Endometrium (tissue), 2 donors: Measurements from ENCODE around the gene DCUN1D2.

Experiments used
- FAIRE-seq: peaks from 2 replicates; lab custom pipeline; 2012; peaks lifted over from hg19 to GRCh38; lab: Jason Lieb, UNC
- donor health status: control.
- donor health status: control.

The DCUN1D2 gene

GRCh38 chr13:113519556-113519955, 29.0 kb upstream of the DCUN1D2 start:
- FAIRE-seq = no peak

GRCh38 chr13:113518076-113518803, 27.7 kb upstream of the DCUN1D2 start:
- FAIRE-seq = no peak

GRCh38 chr13:113514847-113515246, 24.3 kb upstream of the DCUN1D2 start:
- no peak for FAIRE-seq

GRCh38 chr13:113513761-113514160, 23.2 kb upstream of the DCUN1D2 start:
- FAIRE-seq = no peak

GRCh38 chr13:113511361-113511760, 20.9 kb upstream of the DCUN1D2 start:
- FAIRE-seq = no peak

GRCh38 chr13:113510871-113511270, 20.4 kb upstream of the DCUN1D2 start:
- FAIRE-seq = no peak

- FAIRE-seq = no peak
Measured at GRCh38 chr13:113509989-113510388, 19.5 kb upstream of the DCUN1D2 start.

GRCh38 chr13:113508521-113509254, 18.2 kb upstream of the DCUN1D2 start:
- FAIRE-seq = no peak

- FAIRE-seq = no peak
Measured at GRCh38 chr13:113507505-113508345, 17.2 kb upstream of the DCUN1D2 start.

GRCh38 chr13:113506871-113507388, 16.4 kb upstream of the DCUN1D2 start:
- FAIRE-seq = no peak

- no peak for FAIRE-seq
Measured at GRCh38 chr13:113506025-113506685, 15.6 kb upstream of the DCUN1D2 start.

GRCh38 chr13:113502686-113503085, 12.2 kb upstream of the DCUN1D2 start:
- no peak for FAIRE-seq

- FAIRE-seq = no peak
Measured at GRCh38 chr13:113500530-113501265, 10.2 kb upstream of the DCUN1D2 start.

GRCh38 chr13:113499936-113500335, 9.4 kb upstream of the DCUN1D2 start:
- FAIRE-seq = no peak

- FAIRE-seq = no peak
Measured at GRCh38 chr13:113498905-113499304, 8.4 kb upstream of the DCUN1D2 start.

- no peak for FAIRE-seq
Measured at GRCh38 chr13:113497217-113497616, 6.7 kb upstream of the DCUN1D2 start.

GRCh38 chr13:113495494-113496210, 5.1 kb upstream of the DCUN1D2 start:
- no peak for FAIRE-seq

GRCh38 chr13:113493315-113493951, 2.9 kb upstream of the DCUN1D2 start:
- FAIRE-seq = no peak

GRCh38 chr13:113491982-113492381, 1.5 kb upstream of the DCUN1D2 start:
- no peak for FAIRE-seq

GRCh38 chr13:113491418-113491883, 940 bp upstream of the DCUN1D2 start:
- FAIRE-seq = no peak
